ENCODE data around the gene UPF2. TPM values are rescaled to one million over a fixed set of nuclear protein-coding genes. Genes with fewer than 3 reads are reported as not detected.

The UPF2 gene
- total and polyA plus RNA-seq, 2 of the 13 experiments (the other 11 are each of a cell fraction or from before 2014, with no cell fraction given): 6.2 to 14.5 TPM

GRCh38 chr10:12055732-12056131, 13.1 kb upstream of the UPF2 start (continued):
- no peak for TF ChIP-seq KIAA2018 (CRISPR knock-in tag; IDR thresholded peaks at IDR 0.05; ENCODE audit: borderline replicate concordance)
- no peak for TF ChIP-seq AKNA (CRISPR knock-in tag; IDR thresholded peaks at IDR 0.05; ENCODE audit: borderline replicate concordance)
- TF ChIP-seq ZNF362 (CRISPR knock-in tag; IDR thresholded peaks at IDR 0.05; ENCODE audit: borderline replicate concordance): no peak
- TF ChIP-seq ZNF761 (CRISPR knock-in tag; conservative IDR thresholded peaks at IDR 0.05): no peak
- no peak for TF ChIP-seq ELF4 (CRISPR knock-in tag; IDR thresholded peaks at IDR 0.05; ENCODE audit: borderline replicate concordance)
- TF ChIP-seq FOXC1 (CRISPR knock-in tag; IDR thresholded peaks at IDR 0.05; ENCODE audit: borderline replicate concordance): no peak
- TF ChIP-seq ATF1 (CRISPR knock-in tag; IDR thresholded peaks at IDR 0.05): no peak
- no peak for TF ChIP-seq ZIK1 (CRISPR knock-in tag; IDR thresholded peaks at IDR 0.05; ENCODE audit: borderline replicate concordance, low read depth)
- TF ChIP-seq ATRX (CRISPR knock-in tag; IDR thresholded peaks at IDR 0.05; ENCODE audit: borderline replicate concordance): no peak
- no peak for TF ChIP-seq SAFB2 (CRISPR knock-in tag; IDR thresholded peaks at IDR 0.05; ENCODE audit: borderline replicate concordance, low read depth)
- no peak for TF ChIP-seq CREBL2 (CRISPR knock-in tag; IDR thresholded peaks at IDR 0.05; ENCODE audit: borderline replicate concordance)
